ENCODE data around the gene PPP1R14D.

DNA sequence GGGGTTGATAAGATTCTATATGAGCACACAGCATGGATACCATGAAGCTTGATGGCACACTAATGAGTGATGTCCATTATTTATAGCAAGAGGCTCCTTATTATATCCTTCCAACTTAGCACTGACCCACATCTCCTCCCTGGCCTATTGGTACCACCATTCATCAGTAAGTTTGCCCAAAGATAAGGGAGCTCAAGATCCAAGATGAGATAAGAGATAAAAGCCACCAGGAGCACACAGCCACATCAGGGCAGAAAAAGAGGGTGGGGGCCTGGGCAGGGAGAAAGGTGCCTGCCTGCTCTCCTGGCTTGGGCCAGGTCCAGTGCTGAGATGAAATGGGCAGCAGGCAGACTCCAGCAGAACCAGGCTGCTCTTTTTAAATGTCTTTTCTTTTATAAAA is 4.4 kb upstream of the PPP1R14D start:
- TF ChIP-seq, protein P1, sequence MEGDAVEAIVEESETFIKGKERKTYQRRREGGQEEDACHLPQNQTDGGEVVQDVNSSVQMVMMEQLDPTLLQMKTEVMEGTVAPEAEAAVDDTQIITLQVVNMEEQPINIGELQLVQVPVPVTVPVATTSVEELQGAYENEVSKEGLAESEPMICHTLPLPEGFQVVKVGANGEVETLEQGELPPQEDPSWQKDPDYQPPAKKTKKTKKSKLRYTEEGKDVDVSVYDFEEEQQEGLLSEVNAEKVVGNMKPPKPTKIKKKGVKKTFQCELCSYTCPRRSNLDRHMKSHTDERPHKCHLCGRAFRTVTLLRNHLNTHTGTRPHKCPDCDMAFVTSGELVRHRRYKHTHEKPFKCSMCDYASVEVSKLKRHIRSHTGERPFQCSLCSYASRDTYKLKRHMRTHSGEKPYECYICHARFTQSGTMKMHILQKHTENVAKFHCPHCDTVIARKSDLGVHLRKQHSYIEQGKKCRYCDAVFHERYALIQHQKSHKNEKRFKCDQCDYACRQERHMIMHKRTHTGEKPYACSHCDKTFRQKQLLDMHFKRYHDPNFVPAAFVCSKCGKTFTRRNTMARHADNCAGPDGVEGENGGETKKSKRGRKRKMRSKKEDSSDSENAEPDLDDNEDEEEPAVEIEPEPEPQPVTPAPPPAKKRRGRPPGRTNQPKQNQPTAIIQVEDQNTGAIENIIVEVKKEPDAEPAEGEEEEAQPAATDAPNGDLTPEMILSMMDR (IDR thresholded peaks at IDR 0.05): no peak
- no peak for TF ChIP-seq EZH2 (IDR thresholded peaks at IDR 0.05)

Measured in neural progenitor cell (in vitro differentiated cells).